SK-MEL-5 (cell line): Measurements from ENCODE around the gene SREBF1. TPM values are rescaled to one million over a fixed set of nuclear protein-coding genes. Genes with fewer than 3 reads are reported as not detected.

Experiments
- DNase-seq: peaks from one replicate; pipeline ENCODE4 v3.0.0-alpha.2; 2016; ENCODE audit warnings: low read depth, low spot score
- in situ Hi-C: cut with HindIII; loops from 2 replicates; pipeline ENCODE4 v1.10.0; 2016; ENCODE audit warnings: low sequenced_read_pairs, high pct_unique_total_duplicates, low pct_unique_long_range_greater_than_20kb
- total RNA-seq: library from RNA; depleted of rRNA; stranded (reverse); fragments of >200 nt; shearing (Covaris generic); gene quantifications from 2 replicates; pipeline ENCODE4 v1.2.3, GENCODE V29; 2014

The SREBF1 gene
- total RNA-seq, 1 experiment from 2014 or later, result 77.3 TPM

DNA sequence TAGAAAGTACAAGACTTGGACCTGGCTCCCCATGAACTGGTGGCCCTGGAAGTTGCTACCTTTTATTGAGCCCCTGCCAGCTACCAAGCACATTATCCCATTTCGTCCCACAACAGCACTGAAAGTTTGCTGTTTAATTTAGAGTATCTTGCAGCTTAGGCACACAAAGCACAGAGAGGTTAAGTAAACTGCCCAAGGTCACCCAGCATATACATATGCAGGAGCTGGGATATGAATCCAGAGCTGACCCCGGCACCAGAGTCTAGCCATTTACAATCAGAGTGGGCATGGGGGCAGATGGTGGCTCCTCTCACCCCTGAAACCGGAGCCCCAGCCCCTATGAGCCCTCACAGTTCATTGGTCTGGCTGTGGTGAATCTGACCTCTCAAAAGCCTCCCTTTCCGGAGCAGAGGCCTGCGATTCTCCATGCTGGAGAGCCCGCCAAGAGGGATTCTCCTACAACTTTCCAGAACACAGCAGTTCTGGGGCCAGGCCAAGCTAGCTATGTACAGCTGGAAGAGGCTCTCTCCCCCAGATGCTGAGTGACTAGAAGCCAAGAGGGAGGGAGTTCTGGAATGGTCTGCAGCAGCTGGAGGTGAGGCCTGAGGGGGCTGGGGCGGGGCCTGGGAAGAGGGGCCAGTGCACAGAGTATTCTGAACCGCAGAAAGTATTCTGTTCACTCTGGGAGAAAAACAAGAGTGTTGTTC, 58.3 kb downstream of the SREBF1 start:
- in situ Hi-C loops, result no loop called here
- DNase-seq, result no peak

DNA sequence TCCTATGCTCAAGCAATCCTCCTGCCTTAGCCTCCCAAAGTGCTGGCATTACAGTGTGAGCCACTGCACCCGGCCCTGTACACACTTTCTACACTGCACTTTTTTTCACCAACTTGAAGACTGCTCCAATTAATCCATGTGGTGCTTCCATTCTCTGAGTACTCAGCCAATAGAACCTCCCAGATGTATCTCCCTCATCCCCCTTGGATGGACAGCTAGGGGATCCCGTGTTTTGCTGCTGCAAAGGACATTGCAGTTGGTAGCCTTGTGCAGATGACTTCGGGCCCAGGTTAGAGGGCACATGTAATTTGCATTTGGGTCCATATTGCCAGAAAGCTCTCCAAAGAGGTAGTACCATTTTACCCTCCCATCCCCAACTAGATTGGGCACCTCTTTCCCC, 59.9 kb downstream of the SREBF1 start:
- no peak for DNase-seq
- in situ Hi-C loops, result no loop called here

DNA sequence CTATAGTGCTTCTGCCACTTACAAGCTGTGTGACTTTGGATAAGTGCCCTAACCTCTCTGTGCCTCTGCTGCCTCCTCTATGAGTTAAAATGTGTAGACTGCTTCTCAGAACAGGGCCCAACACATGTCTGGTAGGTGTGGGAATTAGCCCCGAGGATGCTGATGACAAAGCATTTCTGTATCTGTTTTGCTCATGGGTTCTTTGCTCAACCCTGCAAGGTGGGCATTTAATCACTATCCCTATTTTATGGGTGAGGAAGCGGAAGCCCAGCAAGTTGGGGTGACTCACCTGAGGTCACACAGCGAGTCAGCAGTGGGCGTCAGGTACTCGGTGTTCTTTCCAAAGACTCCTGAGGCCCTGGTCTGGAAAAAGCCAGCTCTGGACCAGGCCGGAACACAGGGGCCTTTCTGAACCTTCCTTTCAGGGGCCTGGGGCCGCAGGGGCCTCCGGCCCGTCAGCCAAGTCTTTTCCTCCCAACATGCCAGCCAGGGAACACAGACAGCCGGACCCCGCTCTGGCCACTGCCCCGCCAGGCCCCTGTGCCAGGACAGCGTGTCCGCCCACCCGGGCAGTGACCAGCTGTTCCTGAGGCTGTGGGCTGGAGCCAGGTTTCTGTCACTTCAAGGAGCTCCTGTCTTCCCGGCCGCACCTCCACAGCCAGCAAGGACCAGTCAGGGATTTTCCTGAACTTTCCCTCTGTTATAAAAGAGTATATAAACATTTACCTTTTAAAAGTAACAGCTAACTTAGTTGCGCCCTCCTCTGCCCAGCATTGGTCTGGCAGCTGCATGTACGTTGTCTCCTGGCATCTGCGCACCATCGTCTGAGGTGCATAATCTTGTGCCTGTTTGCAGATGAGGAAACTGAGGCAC, 62.5 kb downstream of the SREBF1 start:
- in situ Hi-C loops, result no loop called here
- DNase-seq, result peak; percentile 34

DNA sequence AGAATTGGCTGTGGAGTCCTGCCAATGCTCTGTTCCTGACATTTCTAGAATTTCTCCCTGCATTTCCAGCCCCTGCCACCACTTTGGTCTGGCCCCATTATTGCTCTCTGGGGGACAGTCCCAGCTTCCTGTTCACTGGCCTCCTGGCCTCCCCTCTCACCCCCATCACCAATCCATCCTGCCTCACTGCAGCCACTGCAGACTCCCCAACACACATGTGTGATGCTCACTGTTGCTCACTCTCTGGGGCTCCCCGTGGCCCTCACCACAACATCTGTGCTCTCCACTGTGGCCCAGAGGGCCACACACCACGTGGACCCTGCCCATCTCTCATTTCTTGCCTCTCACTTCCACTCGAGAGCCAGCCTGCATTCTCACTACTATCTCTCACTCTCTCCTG, 64.6 kb downstream of the SREBF1 start:
- no peak for DNase-seq
- in situ Hi-C loops, result no loop called here

DNA sequence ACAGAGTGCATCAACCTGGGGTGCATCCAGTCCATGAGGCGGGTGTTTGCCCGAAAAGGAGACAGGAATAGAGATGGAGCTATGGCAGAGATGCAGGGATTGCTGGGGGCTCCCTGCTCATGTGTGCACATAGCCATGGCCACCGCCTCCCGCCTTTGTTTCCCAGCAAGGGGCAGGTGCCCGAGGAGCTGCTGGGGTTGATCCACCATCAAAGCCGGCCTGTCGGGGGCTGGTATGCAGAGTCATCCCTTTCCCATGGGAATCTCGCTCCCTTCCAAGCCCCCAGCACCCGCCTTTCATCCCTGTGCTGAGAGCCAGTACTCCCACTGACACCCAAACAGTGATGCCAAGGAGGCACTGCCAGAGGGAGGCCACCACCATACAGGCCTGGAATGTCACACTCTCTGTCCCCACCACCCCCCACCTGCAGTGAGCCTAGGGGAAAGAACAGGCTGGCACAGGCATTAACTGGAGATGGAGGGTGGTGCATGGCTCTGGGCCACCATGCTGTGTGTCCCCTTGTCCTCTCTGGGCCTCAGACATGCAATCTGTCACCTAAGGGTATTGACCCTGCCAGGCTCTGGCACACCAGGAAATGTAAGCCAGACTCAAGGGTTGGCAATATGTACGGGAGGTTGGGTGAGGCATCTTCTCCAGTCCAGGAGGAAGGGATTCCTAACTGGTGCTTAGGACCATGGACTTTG, 65.1 kb downstream of the SREBF1 start:
- in situ Hi-C loops, result no loop called here
- DNase-seq, result no peak

DNA sequence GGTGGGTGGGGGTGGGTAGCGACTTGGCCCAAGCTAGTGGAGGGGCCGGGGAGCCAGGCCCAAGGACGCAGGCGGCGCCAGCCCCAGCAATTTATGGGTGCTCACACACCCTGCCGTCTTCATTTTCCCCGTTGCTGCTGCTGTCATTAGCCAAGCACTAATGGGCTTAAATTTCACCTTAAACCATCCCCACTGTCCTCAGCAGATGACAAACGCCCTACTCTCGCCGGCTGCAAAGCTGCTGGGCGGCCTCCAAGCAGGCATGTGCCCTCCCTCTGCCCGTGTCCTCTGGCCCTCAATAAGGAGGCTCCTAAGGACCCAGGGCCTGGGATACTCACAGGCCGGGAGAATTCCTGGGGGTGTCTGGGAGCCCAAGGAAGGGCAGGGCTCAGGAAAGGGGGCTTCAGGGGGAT, 66.1 kb downstream of the SREBF1 start:
- in situ Hi-C loops, result no loop called here
- no peak for DNase-seq

DNA sequence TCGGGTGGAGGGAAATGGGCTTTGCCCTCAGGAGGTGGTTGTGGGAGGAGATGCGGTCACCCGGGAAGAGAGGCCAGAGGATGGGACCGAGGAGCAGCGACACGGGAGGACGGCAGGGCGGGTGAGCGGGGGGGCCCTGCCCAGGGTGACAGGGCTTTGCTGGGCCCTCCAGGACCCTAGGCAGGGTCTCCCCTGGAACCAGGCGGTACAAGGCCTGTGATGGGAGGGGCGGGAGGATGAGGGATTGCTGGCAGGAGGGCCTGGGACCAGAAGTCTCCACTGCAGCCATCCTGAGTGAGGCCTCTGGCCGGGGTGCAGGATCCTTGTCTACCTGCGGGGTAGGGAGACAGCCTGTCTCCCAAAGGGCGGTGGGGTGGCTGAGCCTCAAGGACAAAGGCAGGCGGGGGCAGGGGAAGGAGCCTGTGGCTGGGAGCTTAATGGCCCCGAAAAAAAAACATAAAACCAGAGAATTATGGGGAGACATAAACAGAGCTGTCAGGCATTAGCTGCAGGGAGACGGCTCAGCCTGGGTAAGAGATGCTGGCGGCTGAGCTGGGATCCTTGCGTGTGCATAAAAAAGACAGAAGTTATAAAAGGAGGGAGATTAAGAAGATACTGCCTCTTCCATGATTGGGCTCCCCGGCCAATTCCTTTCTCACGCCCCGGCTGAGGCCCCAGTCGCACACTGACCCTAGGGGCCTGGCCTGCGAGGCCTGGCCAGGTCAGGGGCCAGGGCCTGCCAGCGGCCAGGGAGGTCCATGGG, 66.7 kb downstream of the SREBF1 start:
- DNase-seq, result no peak
- in situ Hi-C loops, result no loop called here

DNA sequence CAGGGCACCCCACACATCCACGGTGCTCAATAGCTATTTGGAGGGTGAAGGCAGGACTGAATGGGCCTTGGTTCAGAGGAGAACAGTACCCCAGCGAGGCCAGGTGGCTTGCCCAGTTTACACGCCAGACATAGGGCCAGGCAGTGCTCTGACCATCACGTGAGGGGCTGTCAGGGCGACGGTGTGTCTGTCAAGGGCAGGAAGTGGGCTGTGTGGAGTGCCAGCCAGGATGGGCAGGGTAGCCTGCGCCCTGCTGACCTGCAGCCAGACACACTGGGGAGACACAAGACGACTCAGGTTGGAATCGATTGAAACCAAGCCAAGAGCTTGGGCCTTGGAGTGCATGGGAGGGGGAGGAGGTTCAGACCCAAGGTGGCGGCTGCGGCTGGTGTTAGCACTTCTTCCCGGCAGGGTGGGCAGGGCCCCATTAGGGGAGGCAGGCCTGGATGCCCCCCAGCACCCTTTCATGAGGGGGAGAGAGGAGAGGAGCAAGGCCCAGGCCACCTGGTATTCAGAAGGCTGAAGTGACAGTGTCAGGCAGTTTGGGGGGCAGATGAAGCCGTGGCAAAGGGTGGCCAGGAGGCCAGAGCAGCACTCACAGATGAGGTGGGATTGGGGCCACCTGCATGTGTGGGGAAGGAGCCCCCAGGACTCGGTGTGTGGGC, 68.2 kb downstream of the SREBF1 start:
- DNase-seq, result no peak
- in situ Hi-C loops, result no loop called here

DNA sequence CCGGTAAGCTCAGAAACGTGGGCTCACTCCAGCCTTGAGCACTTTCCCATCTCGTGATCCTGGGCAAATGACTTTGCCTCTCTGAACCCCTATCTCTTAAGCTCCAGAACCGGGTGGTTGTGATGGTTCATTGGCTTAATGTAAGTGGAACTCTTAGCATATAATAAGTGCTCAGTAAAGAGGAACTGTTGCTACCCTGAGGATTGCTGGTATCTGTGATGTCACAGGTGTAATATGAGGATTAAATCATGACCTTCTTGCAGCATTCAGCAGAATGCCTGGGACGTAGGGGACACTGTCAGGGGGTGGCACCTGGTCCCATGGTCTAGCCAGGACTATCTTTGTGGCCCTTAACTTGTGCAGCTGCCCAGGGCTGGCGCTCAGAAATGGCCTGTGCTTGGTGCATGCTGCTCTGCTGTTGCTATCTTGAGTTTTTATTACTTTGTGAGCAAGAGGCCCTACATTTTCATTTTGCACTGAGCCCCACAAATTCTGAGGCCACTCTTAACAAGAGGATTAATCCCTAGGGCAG, 68.8 kb downstream of the SREBF1 start:
- no peak for DNase-seq
- in situ Hi-C loops, result no loop called here

DNA sequence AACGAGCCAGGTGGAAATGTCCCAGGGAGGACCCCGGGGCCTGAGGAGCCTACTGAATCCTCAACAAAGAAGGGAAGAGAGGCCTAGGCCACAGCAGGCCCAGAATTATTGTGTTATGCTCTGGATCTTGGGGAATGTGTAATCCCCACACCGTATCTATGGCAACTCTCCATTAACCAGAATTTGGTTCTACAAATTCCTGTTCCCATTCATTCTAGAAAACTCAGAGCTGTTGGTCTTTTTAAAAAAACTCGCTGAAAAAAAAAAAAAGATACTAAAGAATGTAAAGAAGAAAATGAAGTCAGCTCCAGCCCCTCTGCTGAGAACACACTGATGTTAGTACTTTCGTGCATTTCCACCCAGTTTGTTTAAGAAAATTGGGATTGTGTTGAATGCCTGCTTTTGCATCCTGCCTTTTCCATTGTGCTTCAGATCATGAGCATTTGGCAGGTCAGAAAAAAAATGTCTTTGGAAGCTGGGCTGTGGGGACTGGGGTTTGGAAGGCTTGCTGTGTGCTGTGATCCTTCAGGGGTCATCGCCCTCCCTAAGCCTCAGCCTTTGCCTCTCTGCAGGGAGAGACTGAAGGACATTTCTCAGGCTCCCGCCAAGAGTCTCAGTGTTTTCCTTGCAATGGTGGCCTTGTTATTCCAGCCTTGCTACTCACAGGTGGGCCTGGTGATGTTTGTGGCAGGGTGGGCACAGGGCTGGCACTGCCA, 69.5 kb downstream of the SREBF1 start:
- in situ Hi-C loops, result no loop called here
- no peak for DNase-seq

DNA sequence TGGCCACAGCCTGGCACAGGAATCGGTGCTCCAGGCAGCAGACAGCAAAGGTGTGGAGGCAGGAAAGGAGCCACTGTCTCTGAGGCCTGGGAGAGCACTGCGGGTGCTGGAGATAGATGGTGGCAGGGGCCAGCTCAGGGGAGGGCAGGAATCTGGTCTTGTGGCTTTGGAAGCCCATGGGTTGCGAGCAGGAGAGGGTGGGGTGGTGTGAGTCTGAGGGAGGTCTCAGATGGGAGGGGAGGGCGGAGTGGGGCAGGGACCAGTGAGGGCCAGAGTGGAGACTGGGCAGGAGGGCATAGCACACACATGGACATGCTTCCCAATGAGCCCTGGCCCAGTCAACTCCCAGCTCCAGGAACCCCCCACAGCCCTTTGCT, 70.1 kb downstream of the SREBF1 start:
- no peak for DNase-seq
- in situ Hi-C loops, result no loop called here

DNA sequence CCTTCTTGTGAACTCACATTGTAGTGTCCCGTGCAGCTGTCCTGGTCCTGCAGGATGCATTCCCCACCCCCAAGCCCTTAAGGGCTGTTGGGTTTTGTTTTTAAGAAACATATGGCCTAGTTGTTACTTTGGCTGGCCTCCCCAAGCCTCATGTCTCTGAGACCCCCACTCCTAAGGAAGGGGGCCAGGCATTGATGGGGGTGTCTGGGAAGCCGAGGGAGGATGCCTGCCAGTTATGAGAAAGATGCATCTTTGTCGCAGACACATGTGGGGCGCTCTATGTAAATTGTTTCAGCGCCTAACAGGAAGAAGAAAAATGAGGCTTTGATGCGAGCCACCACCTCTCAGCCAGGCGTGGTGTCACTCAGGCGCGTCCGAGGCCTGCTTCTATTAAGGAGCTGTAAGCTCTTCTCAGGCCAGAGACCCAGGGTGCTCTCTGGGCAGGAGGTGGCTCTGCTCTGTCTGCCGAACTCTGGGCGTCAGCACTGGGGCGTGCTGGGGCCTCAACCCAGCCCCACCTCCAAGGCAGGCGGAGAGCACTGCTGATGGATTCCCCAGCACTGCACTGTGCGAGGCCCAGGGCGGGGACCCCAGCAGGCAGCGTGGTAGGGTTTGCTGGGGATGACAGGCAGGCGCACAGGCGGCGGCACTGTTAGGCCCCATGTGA, 70.6 kb downstream of the SREBF1 start:
- in situ Hi-C loops, result no loop called here

DNA sequence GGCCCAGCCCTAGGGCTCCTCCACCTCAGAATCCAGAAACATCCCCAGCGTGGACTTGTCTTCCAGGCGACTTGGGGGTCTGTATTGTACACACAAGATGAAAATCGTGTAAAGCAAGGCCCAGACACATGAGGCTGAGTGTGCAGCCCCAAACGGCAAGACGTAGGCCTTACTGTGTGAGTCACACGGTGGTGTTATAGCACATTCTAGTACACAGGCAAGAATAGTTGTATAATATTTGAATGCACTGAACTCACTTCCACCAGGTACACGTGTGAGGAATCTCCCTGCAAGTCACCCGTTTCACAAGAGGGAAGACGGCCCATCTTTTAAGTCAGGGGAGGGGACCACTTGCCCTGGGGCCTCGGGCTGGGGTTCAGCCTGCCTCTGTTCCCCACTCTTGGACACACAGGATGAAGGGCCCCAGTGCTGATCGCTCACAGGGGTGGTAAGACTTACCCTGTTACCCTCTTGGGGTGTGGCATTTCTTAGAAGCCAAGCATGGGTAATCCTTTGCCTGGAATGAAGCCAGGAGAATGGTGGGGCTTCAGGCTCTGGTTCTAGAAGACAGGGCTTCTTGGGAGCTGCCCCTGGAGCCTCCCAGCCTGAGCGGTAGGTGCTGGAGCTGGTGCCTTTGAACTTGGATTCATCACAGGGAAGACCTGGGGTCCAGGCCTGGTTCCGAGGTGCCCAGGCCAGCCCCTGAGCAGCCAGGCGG, 71.3 kb downstream of the SREBF1 start:
- in situ Hi-C loops, result no loop called here
- DNase-seq, result no peak

More for the DNA sequence above, 70.6 kb downstream of the SREBF1 start:
- no peak for DNase-seq

DNA sequence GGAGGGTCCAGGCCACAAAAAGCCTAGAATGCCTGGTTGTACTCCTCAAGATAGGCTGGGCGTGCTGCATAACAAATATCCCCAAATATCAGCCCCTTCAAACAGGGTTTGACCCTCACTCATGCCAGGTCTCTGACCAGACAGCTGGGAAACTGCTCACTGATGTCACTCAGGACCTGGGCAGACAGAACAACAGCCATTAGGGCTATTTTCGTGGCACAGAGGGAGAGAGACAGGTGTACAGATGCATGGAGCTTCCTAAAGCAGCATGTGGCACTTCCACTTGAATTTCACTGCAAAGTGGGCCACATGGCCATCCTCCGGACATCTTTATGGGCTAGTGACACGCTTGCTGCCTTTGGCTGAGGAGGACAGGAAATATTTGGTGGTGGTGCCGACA, 73.1 kb downstream of the SREBF1 start:
- in situ Hi-C loops, result no loop called here
- DNase-seq, result no peak

DNA sequence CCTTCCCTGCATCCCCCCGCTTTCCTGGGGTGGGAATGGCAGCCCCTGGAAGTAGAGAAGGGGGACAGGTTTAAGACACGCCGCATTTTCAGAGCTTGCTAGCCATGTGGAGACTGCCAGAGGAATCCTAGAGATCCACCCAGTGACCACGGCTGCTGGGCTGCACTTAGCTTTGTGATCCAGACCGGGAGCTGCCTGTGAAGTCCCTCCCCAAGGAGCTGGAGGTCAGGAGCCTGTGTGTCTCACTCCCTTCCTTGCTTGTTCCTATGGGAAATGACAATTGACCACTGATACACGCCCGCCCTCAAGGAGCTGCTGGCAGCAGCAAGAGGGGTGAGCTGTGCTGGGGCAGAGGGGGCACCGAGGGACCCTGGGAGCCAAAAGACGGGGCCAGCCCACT, 73.7 kb downstream of the SREBF1 start:
- in situ Hi-C loops, result no loop called here
- DNase-seq, result no peak

DNA sequence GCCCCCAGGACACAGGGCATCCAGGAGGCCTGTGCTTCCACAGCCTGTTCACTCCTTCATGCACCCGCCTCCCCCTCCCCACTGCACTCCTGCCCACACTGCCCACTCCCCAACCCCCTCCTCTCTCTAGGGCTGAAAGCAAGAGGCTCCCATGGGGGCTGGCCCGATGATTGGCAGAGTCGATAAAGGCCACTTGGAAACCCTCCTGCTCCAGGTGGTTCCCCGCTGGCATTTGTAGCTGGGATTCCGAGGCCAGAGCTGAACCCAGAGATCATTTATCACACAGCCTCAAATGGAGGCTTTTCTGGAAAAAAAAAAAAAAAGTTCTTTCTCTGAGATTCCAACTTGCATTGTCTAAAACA, 74.1 kb downstream of the SREBF1 start:
- DNase-seq, result no peak
- in situ Hi-C loops, result no loop called here
